ENCODE data around the gene MISP. TPM values are rescaled to one million over a fixed set of nuclear protein-coding genes. Genes with fewer than 3 reads are reported as not detected.

MISP gene
- total and polyA plus RNA-seq, 9 of the 15 experiments (the other 6 are each of a cell fraction or from before 2014, with no cell fraction given) = 0.04 to 0.29 (median 0.05) TPM; not detected in 5

GRCh38 chr19:703329-703650 is 47.6 kb upstream of the MISP start (continued):
- TF ChIP-seq RBM39 (optimal IDR thresholded peaks at IDR 0.05; ENCODE audit: low read depth, low read length) = no peak
- TF ChIP-seq ZNF696 (CRISPR knock-in tag; conservative IDR thresholded peaks at IDR 0.05) = no peak
- no peak for TF ChIP-seq SIRT6 (IDR thresholded peaks at IDR 0.05; ENCODE audit: low read depth, low read length)
- TF ChIP-seq NR2C2 (CRISPR knock-in tag; IDR thresholded peaks at IDR 0.05) = no peak
- TF ChIP-seq NR2C2 (tag; IDR thresholded peaks at IDR 0.05) = no peak
- TF ChIP-seq CBX1 (IDR thresholded peaks at IDR 0.05; ENCODE audit: low read depth) = peak; percentile 98
- TF ChIP-seq TBP (optimal IDR thresholded peaks at IDR 0.05; ENCODE audit: low read depth, low read length) = no peak
- no peak for TF ChIP-seq HDAC8 (tag; IDR thresholded peaks at IDR 0.05)
- no peak for TF ChIP-seq HMGN3 (IDR thresholded peaks at IDR 0.05; ENCODE audit: borderline replicate concordance, extremely low read depth, insufficient read length, low read depth, low read length)
- TF ChIP-seq FUS (optimal IDR thresholded peaks at IDR 0.05; ENCODE audit: low read depth, low read length) = no peak
- no peak for TF ChIP-seq AFF1 (IDR thresholded peaks at IDR 0.05; ENCODE audit: low read depth in 1 of 2, partially characterized antibody in 2 of 2)
- no peak for TF ChIP-seq E2F8 (IDR thresholded peaks at IDR 0.05; ENCODE audit: low read depth, partially characterized antibody)
- no peak for TF ChIP-seq ESRRB (CRISPR knock-in tag; IDR thresholded peaks at IDR 0.05; ENCODE audit: borderline replicate concordance)
- TF ChIP-seq PHF8 (IDR thresholded peaks at IDR 0.05; ENCODE audit: borderline replicate concordance, low read length) = peak; percentile 64; the same call in 1 of the 2 replicates
- TF ChIP-seq EZH2 (IDR thresholded peaks at IDR 0.05; ENCODE audit: borderline replicate concordance, low read depth, low read length) = no peak
- no peak for TF ChIP-seq FOXA3 (CRISPR knock-in tag; conservative IDR thresholded peaks at IDR 0.05 in 1 of 2, IDR thresholded peaks at IDR 0.05 in 1 of 2)
- TF ChIP-seq ASH1L (IDR thresholded peaks at IDR 0.05; ENCODE audit: borderline replicate concordance, low read depth, partially characterized antibody) = no peak
- 0 out of 2 replicates have a peak, but pooled peaks have one; percentile 68 for TF ChIP-seq SUPT5H (IDR thresholded peaks at IDR 0.05)
- TF ChIP-seq XRCC4 (IDR thresholded peaks at IDR 0.05; ENCODE audit: extremely low read depth, insufficient read depth, insufficient read length) = no peak
- TF ChIP-seq BRF2 (IDR thresholded peaks at IDR 0.05; ENCODE audit: borderline replicate concordance, insufficient read depth, insufficient read length) = no peak
